Neural cell (in vitro differentiated cells): Measurements from ENCODE around the gene PPP3CA. TPM values are rescaled to one million over a fixed set of nuclear protein-coding genes. Genes with fewer than 3 reads are reported as not detected.

Experiments used
- H2AFZ ChIP-seq: fragments of 200-600, 300-800 bp; sonication (generic), shearing (Covaris generic); 2 replicates; pipeline ENCODE4 v1.6.0; 2014; ENCODE audit warnings: low read depth, mild to moderate bottlenecking, antibody characterized with exemption, low read length, moderate library complexity
- H3F3A ChIP-seq: fragments of 200-600 bp; shearing (Covaris generic); 2 replicates; pipeline ENCODE4 v1.6.1; 2016; ENCODE audit warnings: mild to moderate bottlenecking, moderate library complexity, mixed read lengths, antibody characterized with exemption, low read length; ENCODE audit not compliant: insufficient read depth, poor library complexity, severe bottlenecking
- H3K27ac ChIP-seq: fragments of 200-600, 300-800 bp; sonication (generic), shearing (Covaris generic); 2 replicates; pipeline ENCODE4 v1.5.1; 2014; ENCODE audit warnings: mild to moderate bottlenecking, low read length, moderate library complexity
- H3K27me3 ChIP-seq: fragments of 300-800, 200-600 bp; sonication (generic), shearing (Covaris generic); 2 replicates; pipeline ENCODE4 v1.6.0; 2014; ENCODE audit warnings: mild to moderate bottlenecking, low read depth, low read length, moderate library complexity; ENCODE audit not compliant: insufficient read depth
- H3K36me3 ChIP-seq: fragments of 300-800, 200-600 bp; sonication (generic), shearing (Covaris generic); 2 replicates; pipeline ENCODE4 v1.5.1; 2014; ENCODE audit warnings: mild to moderate bottlenecking, antibody characterized with exemption, low read length, moderate library complexity; ENCODE audit not compliant: insufficient read depth
- H3K4me2 ChIP-seq: fragments of 300-800, 200-600 bp; sonication (generic), shearing (Covaris generic); 2 replicates; pipeline ENCODE4 v1.6.0; 2014; ENCODE audit warnings: mild to moderate bottlenecking, low read length
- H3K4me3 ChIP-seq: fragments of 300-800, 200-600 bp; sonication (generic), shearing (Covaris generic); 2 replicates; pipeline ENCODE4 v1.5.1; 2014; ENCODE audit warnings: mild to moderate bottlenecking, low read length, moderate library complexity
- H3K79me2 ChIP-seq: fragments of 200-600 bp; shearing (Covaris generic); replicated peaks from 2 replicates; pipeline ENCODE4 v1.6.0; 2014; ENCODE audit warnings: mild to moderate bottlenecking, low read length, moderate library complexity; ENCODE audit not compliant: insufficient read depth
- H3K9ac ChIP-seq: fragments of 300-800, 200-600 bp; sonication (generic), shearing (Covaris generic); 2 replicates; pipeline ENCODE4 v1.6.1; 2016; ENCODE audit warnings: mild to moderate bottlenecking, low read length, mixed read lengths
- H3K9me2 ChIP-seq: fragments of 200-600 bp; shearing (Covaris generic); 2 replicates; pipeline ENCODE4 v1.6.1; 2016; ENCODE audit warnings: mild to moderate bottlenecking, low read length, mixed read lengths; ENCODE audit not compliant: insufficient read depth
- H3K9me3 ChIP-seq: fragments of 200-600, 300-800 bp; sonication (generic), shearing (Covaris generic); 2 replicates; pipeline ENCODE4 v1.6.1; 2016; ENCODE audit warnings: mild to moderate bottlenecking, mixed run types, low read length, moderate library complexity, mixed read lengths
- H4K20me1 ChIP-seq: fragments of 200-600 bp; shearing (Covaris generic); 2 replicates; pipeline ENCODE4 v1.6.1; 2016; ENCODE audit warnings: mild to moderate bottlenecking, mixed run types; ENCODE audit not compliant: insufficient read depth
- EP300 ChIP-seq: fragments of 450-650 bp; conservative IDR thresholded peaks from 2 replicates; pipeline ENCODE4 v1.6.1; 2014; ENCODE audit warnings: antibody characterized with exemption, mild to moderate bottlenecking, moderate library complexity; ENCODE audit not compliant: poor library complexity, severe bottlenecking
- EZH2 ChIP-seq: fragments of 200-600, 300-800 bp; shearing (Covaris generic), sonication (generic); IDR thresholded peaks from 2 replicates; pipeline ENCODE4 v1.6.1; 2014; ENCODE audit warnings: antibody characterized with exemption, low read length, borderline replicate concordance, mild to moderate bottlenecking; ENCODE audit not compliant: insufficient read depth, poor library complexity, severe bottlenecking
- MXI1 ChIP-seq: fragments of 450-650 bp; conservative IDR thresholded peaks from 2 replicates; pipeline ENCODE4 v1.6.1; 2014; ENCODE audit warnings: antibody characterized with exemption, mild to moderate bottlenecking; ENCODE audit not compliant: poor library complexity, severe bottlenecking
- POLR2AphosphoS5 ChIP-seq: IDR thresholded peaks from 2 replicates; pipeline ENCODE4 v1.6.1; 2012
- RAD21 ChIP-seq: fragments of 450-650 bp; conservative IDR thresholded peaks from 2 replicates; pipeline ENCODE4 v1.6.1; 2014; ENCODE audit warnings: antibody characterized with exemption, mild to moderate bottlenecking, moderate library complexity
- SMC3 ChIP-seq: fragments of 450-650 bp; conservative IDR thresholded peaks from 2 replicates; pipeline ENCODE4 v1.6.1; 2014; ENCODE audit warnings: antibody characterized with exemption, mild to moderate bottlenecking, moderate library complexity; ENCODE audit not compliant: poor library complexity
- TAF1 ChIP-seq: IDR thresholded peaks from 2 replicates; pipeline ENCODE4 v1.6.1; 2012; ENCODE audit warnings: low read depth
- polyA plus RNA-seq: library from polyadenylated mRNA; depleted of rRNA; stranded (reverse); fragments of >200 nt; gene quantifications from 2 replicates; pipeline ENCODE4 v1.2.3, GENCODE V29; 2014
- TF ChIP-seq, protein P1 (sequence below): fragments of 450-650 bp; IDR thresholded peaks from 2 replicates; pipeline ENCODE4 v1.5.1; 2014; ENCODE audit warnings: antibody characterized with exemption, mild to moderate bottlenecking, moderate library complexity; ENCODE audit not compliant: poor library complexity, severe bottlenecking
- TF ChIP-seq, protein P2 (sequence below): IDR thresholded peaks from 2 replicates; pipeline ENCODE4 v1.6.1; 2012; ENCODE audit warnings: borderline replicate concordance

PPP3CA gene
- polyA plus RNA-seq, 1 donor from 2014 or later, result 78.2 TPM

- no peaks in the 10 kb centered on the region for H3K9me3 ChIP-seq
- H3K9ac ChIP-seq, result no peak overlapping the region
- TF ChIP-seq SMC3 (no peak), MXI1 (no peak), TAF1 (no peak), RAD21 (no peak), POLR2AphosphoS5 (no peak)
- TF ChIP-seq, protein P1, sequence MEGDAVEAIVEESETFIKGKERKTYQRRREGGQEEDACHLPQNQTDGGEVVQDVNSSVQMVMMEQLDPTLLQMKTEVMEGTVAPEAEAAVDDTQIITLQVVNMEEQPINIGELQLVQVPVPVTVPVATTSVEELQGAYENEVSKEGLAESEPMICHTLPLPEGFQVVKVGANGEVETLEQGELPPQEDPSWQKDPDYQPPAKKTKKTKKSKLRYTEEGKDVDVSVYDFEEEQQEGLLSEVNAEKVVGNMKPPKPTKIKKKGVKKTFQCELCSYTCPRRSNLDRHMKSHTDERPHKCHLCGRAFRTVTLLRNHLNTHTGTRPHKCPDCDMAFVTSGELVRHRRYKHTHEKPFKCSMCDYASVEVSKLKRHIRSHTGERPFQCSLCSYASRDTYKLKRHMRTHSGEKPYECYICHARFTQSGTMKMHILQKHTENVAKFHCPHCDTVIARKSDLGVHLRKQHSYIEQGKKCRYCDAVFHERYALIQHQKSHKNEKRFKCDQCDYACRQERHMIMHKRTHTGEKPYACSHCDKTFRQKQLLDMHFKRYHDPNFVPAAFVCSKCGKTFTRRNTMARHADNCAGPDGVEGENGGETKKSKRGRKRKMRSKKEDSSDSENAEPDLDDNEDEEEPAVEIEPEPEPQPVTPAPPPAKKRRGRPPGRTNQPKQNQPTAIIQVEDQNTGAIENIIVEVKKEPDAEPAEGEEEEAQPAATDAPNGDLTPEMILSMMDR, result no peak
- TF ChIP-seq, protein P2, sequence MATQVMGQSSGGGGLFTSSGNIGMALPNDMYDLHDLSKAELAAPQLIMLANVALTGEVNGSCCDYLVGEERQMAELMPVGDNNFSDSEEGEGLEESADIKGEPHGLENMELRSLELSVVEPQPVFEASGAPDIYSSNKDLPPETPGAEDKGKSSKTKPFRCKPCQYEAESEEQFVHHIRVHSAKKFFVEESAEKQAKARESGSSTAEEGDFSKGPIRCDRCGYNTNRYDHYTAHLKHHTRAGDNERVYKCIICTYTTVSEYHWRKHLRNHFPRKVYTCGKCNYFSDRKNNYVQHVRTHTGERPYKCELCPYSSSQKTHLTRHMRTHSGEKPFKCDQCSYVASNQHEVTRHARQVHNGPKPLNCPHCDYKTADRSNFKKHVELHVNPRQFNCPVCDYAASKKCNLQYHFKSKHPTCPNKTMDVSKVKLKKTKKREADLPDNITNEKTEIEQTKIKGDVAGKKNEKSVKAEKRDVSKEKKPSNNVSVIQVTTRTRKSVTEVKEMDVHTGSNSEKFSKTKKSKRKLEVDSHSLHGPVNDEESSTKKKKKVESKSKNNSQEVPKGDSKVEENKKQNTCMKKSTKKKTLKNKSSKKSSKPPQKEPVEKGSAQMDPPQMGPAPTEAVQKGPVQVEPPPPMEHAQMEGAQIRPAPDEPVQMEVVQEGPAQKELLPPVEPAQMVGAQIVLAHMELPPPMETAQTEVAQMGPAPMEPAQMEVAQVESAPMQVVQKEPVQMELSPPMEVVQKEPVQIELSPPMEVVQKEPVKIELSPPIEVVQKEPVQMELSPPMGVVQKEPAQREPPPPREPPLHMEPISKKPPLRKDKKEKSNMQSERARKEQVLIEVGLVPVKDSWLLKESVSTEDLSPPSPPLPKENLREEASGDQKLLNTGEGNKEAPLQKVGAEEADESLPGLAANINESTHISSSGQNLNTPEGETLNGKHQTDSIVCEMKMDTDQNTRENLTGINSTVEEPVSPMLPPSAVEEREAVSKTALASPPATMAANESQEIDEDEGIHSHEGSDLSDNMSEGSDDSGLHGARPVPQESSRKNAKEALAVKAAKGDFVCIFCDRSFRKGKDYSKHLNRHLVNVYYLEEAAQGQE, result no peak
- H2AFZ ChIP-seq, result no peak overlapping the region
- no peaks in the 10 kb centered on the region for H4K20me1 ChIP-seq
- H3K36me3 ChIP-seq, result no peaks in the 10 kb centered on the region
- H3K79me2 ChIP-seq, result peaks cover 9% of the 10 kb centered on the region
- H3K4me3 ChIP-seq, result no peak overlapping the region
- H3K27me3 ChIP-seq, result no peaks in the 10 kb centered on the region
- H3F3A ChIP-seq, result no peaks in the 10 kb centered on the region
- H3K9me2 ChIP-seq, result no peaks in the 10 kb centered on the region
- H3K4me2 ChIP-seq, result no peak overlapping the region
- no peak overlapping the region for H3K27ac ChIP-seq
These were observed 122.7 kb downstream of the PPP3CA start for GRCh38 chr4:101224358-101225218.

- Histone ChIP-seq H3K4me2 (no peak overlapping the region), H3K79me2 (peaks cover 9% of the 10 kb centered on the region), H3K36me3 (no peaks in the 10 kb centered on the region), H3K9ac (no peak overlapping the region), H3K27me3 (no peaks in the 10 kb centered on the region), H2AFZ (no peak overlapping the region), H3K9me3 (no peaks in the 10 kb centered on the region), H3F3A (no peaks in the 10 kb centered on the region), H3K27ac (no peak overlapping the region), H3K9me2 (no peaks in the 10 kb centered on the region), H3K4me3 (no peak overlapping the region), H4K20me1 (no peaks in the 10 kb centered on the region)
- TF ChIP-seq TAF1 (no peak), MXI1 (no peak), SMC3 (no peak), EZH2 (no peak), POLR2AphosphoS5 (no peak), RAD21 (no peak), EP300 (no peak)
- TF ChIP-seq, protein P1, result no peak
- TF ChIP-seq, protein P2, result no peak
These were observed 125.0 kb downstream of the PPP3CA start for GRCh38 chr4:101222156-101222845.
